HL-60/S4 treated with phorbol 12-myristate 13-acetate at 8.2 ng/mL for 4 days and 3 days (cell line): ENCODE measurements around the gene PGPEP1.
"Not testable (repeated sequence)": the region's sequence is repeated elsewhere in the genome, so short reads cannot be mapped to it uniquely, and the experiment has no call there.

Experiments
- in situ Hi-C: fragments of 300-500 bp; cut with MboI; formaldehyde crosslinking; loops from 2 replicates; pipeline ENCODE4 v1.15.0; 2022; ENCODE audit warnings: low sequenced_read_pairs

PGPEP1 gene

GRCh38 chr19:18388100-18388959 is 47.9 kb downstream of the PGPEP1 start:
- in situ Hi-C loops, result no loop called here

GRCh38 chr19:18388960-18389725 is 48.7 kb downstream of the PGPEP1 start:
- in situ Hi-C loops, result no loop called here

DNA sequence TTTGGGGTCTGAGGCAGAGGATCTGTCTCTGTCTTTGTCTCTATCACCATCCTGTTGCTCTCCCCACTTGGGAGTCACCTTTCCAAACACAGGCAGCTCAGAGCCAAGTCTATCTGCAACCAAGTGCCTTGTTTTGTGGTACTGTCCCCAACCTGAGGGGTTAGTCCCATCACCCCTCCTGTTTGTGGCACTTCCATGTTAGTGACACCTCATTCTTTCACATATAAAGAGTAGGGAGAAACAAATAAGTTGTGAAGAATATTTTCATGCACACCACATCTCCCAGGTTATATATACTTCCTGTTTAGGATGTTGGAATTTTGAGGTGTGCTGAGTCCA is 49.3 kb downstream of the PGPEP1 start:
- in situ Hi-C loops, result no loop called here

- in situ Hi-C loops, result no loop called here
These were observed 49.9 kb downstream of the PGPEP1 start for GRCh38 chr19:18390065-18390907.

- in situ Hi-C loops, result no loop called here
These were observed 51.2 kb downstream of the PGPEP1 start for GRCh38 chr19:18391509-18392075.

DNA sequence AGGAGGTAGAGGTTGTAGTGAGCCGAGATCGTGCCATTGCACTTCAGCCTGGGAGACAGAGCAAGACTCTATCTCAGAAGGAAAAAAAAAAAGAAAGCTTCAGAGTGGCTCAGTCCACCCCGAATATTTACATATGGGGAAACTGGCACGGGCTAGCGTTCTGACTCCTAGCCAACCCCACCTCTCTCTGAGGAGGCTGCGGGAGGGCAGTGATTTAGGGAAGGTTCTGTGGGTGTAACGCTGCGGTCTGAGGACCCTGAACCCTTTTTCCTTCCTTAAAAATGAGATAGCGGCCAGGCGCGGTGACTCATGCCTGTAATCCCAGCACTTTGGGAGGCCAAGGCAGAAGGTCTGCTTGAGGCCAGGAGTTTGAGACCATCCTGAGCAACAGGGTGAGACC is 52.0 kb downstream of the PGPEP1 start:
- in situ Hi-C loops, result no loop called here

DNA sequence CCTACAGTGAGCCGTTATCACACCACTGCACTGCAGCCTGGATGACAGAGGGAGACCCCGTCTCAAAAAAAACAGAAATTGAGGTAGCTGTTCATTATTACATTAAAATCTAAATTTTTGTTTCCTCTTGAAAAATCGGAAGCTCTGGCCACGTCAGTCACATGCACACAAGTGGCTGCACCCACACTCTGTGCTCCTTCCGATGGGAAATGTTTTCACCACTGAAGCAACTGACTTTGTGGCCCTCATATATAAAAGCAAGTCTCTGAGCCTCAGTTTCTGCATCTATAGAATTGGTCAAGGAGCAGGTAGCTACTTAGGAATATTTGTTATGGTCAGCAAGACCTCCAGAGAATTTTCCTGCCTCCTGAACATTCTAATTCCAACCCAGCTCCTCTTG is 52.5 kb downstream of the PGPEP1 start:
- in situ Hi-C loops, result no loop called here

- in situ Hi-C loops, result no loop called here
These were observed 53.4 kb downstream of the PGPEP1 start for GRCh38 chr19:18393836-18394235.

DNA sequence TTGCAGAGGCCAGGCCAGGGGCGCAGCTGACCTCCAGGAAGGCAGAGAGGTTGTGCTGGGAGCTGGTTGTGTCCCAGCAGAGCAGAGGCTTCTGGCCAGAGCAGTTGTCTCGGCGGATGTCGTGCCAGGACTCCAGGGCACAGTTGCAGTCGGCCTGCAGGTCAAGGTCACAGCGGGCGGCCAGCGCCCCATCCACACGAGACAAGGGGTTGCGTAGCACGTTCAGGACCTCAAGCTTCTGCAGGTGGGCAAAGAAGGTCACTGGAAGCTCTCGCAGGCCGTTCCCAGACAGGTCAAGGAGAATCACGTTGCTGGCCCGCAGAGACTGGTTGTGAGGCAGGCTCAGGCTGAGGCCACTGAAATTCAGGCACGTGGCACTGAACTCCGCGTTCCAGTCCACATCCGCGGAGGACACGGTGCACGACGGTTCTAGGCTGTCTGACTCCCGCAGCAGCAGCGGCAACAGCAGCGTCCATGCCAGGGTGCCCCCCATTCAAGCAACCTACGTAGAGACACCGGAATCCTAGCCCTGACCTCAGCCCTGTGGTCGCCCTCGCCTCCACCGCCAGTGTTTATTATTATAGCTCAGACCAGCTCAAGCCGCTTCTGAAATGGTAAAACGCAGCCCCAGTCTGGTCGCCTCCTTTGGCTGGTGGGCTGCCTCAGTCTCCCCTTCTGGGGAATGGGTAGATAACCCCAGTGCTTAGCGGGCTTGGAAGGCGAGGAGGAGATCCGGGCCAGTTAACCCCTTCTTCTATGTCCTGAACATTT is 56.3 kb downstream of the PGPEP1 start:
- in situ Hi-C loops, result no loop called here

DNA sequence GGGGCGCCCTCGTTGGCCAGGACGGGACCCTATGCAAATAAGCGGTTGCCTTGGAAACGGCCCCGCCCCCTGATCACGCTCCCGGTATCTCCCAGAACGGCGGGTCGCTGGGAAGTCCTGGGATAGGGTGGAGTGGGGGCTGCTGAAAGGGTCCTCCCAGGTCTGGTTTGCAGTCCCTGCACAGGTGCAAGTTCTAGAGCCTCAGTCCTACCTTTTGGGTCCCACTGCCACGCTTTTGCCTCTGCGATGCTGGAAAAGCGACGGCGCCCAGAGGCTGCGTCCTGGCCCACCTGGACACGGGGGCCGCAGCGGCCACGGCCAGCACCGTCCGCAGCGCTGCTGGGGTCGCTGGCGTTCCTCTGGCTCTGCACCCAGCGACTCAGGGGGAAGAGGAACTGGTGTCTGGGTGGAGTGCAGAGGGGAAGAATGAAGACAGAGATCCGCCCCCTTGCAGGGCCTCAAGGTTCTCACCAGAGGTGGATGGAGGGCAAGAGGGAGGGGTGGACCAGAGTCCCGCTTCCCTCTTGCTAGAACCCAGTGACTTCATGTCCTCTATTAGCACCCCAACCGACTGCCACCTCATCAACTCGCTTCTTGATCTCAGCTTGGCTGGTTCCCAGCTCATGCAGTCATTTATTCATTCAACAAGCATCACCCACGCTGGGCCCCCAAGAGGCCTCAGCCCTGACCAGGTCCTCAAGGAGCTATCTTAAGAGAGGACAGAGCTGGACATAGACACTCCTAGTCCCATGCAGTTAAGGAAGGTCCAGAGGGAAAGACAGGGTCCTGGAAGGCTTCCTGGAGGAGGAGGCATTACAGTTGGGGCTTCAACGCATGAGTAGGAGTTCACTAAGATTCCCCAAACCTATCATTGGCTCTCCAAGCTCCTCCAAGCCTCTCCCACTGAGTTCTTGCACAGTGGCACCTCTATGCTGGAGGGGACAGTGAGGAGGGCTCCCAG is 57.1 kb downstream of the PGPEP1 start, which contains the start of gene LRRC25:
Gene LRRC25, minus strand, starts transcription at position 381 of the 961 bp plus-strand sequence. CDS start 659 bp downstream, outside the sequence.
- in situ Hi-C loops, result no loop called here

DNA sequence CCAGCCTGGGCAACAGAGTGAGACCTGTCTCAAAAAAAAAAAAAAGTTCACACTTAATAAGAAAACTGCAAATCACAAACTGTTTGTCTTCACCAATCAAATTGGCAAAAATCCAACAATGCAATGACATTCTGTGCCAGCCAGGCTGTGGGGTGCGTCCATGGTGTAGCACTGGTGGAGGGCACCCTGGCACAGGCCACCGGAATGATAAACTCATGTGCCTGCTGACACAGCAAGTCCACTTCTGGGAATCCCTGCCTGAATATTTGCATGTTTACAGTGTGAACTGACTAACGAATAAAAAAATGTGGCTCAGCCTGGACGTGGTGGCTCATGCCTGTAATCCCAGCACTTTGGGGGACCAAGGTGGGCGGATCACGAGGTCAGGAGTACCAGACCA is 58.6 kb downstream of the PGPEP1 start:
- in situ Hi-C loops, result no loop called here

GRCh38 chr19:18401580-18402112 is 61.2 kb downstream of the PGPEP1 start:
- in situ Hi-C loops, result no loop called here

GRCh38 chr19:18402455-18403248 is 62.3 kb downstream of the PGPEP1 start:
- in situ Hi-C loops, result not testable (repeated sequence)

- in situ Hi-C loops, result not testable (repeated sequence)
These were observed 65.4 kb downstream of the PGPEP1 start for GRCh38 chr19:18405754-18406153.

DNA sequence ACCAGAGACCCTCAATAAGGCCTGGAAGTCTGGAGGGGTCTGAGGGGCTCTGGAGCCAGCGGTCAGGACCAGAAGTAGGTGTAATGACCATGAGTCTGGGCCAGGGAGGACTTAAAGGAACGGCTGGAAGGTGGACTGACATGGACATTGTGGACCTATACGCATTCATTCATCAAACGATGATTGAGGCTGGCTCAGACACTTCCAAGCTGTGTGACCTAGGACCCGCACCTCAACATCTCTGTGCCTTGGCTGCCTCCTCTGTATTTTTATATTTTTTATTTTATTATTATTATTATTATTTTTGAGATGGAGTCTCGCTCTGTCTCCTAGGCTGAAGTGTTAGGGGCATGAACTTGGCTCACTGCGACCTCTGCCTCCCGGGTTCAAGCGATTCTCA is 66.4 kb downstream of the PGPEP1 start:
- in situ Hi-C loops, result no loop called here

- in situ Hi-C loops, result no loop called here
These were observed 67.7 kb downstream of the PGPEP1 start for GRCh38 chr19:18408053-18408476.

- in situ Hi-C loops, result no loop called here
These were observed 72.3 kb downstream of the PGPEP1 start for GRCh38 chr19:18412610-18413239.
